Parathyroid adenoma (tissue), 2 donors: Measurements from ENCODE around the gene RAB8A.

Experiments
- H2AFZ ChIP-seq: fragments of 300-600 bp; sonication (generic); one replicate; pipeline ENCODE4 v1.7.0; 2017; ENCODE audit warnings: antibody characterized with exemption, mild to moderate bottlenecking
- H3K27ac ChIP-seq: fragments of 300-600 bp; sonication (generic); one replicate; pipeline ENCODE4 v1.7.0; 2017
- H3K27me3 ChIP-seq: fragments of 300-600 bp; sonication (generic); one replicate; pipeline ENCODE4 v1.7.0; 2017; ENCODE audit warnings: low read length; ENCODE audit not compliant: control insufficient read depth, insufficient read depth
- H3K36me3 ChIP-seq: fragments of 300-600 bp; sonication (generic); one replicate; pipeline ENCODE4 v1.7.0; 2017; ENCODE audit warnings: low read length; ENCODE audit not compliant: control insufficient read depth, insufficient read depth
- H3K4me1 ChIP-seq: fragments of 300-600 bp; sonication (generic); one replicate; pipeline ENCODE4 v1.7.0; 2017; ENCODE audit warnings: control low read depth
- H3K4me2 ChIP-seq: fragments of 300-600 bp; sonication (generic); one replicate; pipeline ENCODE4 v1.7.0; 2017; ENCODE audit warnings: low read length
- H3K4me3 ChIP-seq: fragments of 300-600 bp; sonication (generic); one replicate; pipeline ENCODE4 v1.7.0; 2017; ENCODE audit warnings: low read depth, low read length
- H3K79me2 ChIP-seq: fragments of 300-600 bp; sonication (generic); one replicate; pipeline ENCODE4 v1.7.0; 2017; ENCODE audit warnings: control low read depth
- H3K9ac ChIP-seq: fragments of 300-600 bp; sonication (generic); one replicate; pipeline ENCODE4 v1.7.0; 2017; ENCODE audit warnings: mild to moderate bottlenecking
- H3K9me3 ChIP-seq: fragments of 300-600 bp; sonication (generic); one replicate; pipeline ENCODE4 v1.7.0; 2017; ENCODE audit warnings: low read length; ENCODE audit not compliant: control insufficient read depth
- CTCF ChIP-seq: fragments of 300-600 bp; sonication (generic); IDR thresholded peaks from one replicate; pipeline ENCODE4 v1.7.0; 2017; ENCODE audit warnings: antibody characterized with exemption, mild to moderate bottlenecking
- donor health status: primary hyperparathyroidism.

Gene RAB8A

GRCh38 chr19:16156904-16157303 lies 45.2 kb downstream of the RAB8A start:
- H3K27me3 ChIP-seq: no peaks in the 10 kb centered on the region
- no peaks in the 10 kb centered on the region for H3K4me1 ChIP-seq
- no peak overlapping the region for H3K9ac ChIP-seq
- H2AFZ ChIP-seq: no peak overlapping the region
- no peaks in the 10 kb centered on the region for H3K9me3 ChIP-seq
- no peak for TF ChIP-seq CTCF
- no peak overlapping the region for H3K27ac ChIP-seq
- H3K4me3 ChIP-seq: no peak overlapping the region
- no peaks in the 10 kb centered on the region for H3K79me2 ChIP-seq
- H3K36me3 ChIP-seq: no peaks in the 10 kb centered on the region
- H3K4me2 ChIP-seq: no peak overlapping the region

GRCh38 chr19:16157601-16158000 lies 45.9 kb downstream of the RAB8A start:
- Histone ChIP-seq H2AFZ (no peak overlapping the region), H3K27ac (no peak overlapping the region), H3K4me1 (no peaks in the 10 kb centered on the region), H3K9me3 (no peaks in the 10 kb centered on the region), H3K4me3 (no peak overlapping the region), H3K36me3 (no peaks in the 10 kb centered on the region), H3K9ac (no peak overlapping the region), H3K4me2 (no peak overlapping the region), H3K27me3 (no peaks in the 10 kb centered on the region), H3K79me2 (no peaks in the 10 kb centered on the region)
- no peak for TF ChIP-seq CTCF

GRCh38 chr19:16159655-16160054 lies 48.0 kb downstream of the RAB8A start:
- no peaks in the 10 kb centered on the region for H3K27me3 ChIP-seq
- no peaks in the 10 kb centered on the region for H3K4me1 ChIP-seq
- no peak for TF ChIP-seq CTCF
- no peaks in the 10 kb centered on the region for H3K9me3 ChIP-seq
- no peak overlapping the region for H2AFZ ChIP-seq
- no peaks in the 10 kb centered on the region for H3K79me2 ChIP-seq
- H3K9ac ChIP-seq: no peak overlapping the region
- no peak overlapping the region for H3K27ac ChIP-seq
- no peak overlapping the region for H3K4me3 ChIP-seq
- no peaks in the 10 kb centered on the region for H3K36me3 ChIP-seq
- no peak overlapping the region for H3K4me2 ChIP-seq

GRCh38 chr19:16160445-16160942 lies 48.8 kb downstream of the RAB8A start:
- TF ChIP-seq CTCF: no peak

GRCh38 chr19:16160943-16161560 lies 49.4 kb downstream of the RAB8A start:
- H3K79me2 ChIP-seq: no peaks in the 10 kb centered on the region
- H3K4me3 ChIP-seq: no peak overlapping the region
- no peaks in the 10 kb centered on the region for H3K4me1 ChIP-seq
- no peak overlapping the region for H3K4me2 ChIP-seq
- no peaks in the 10 kb centered on the region for H3K9me3 ChIP-seq
- no peak overlapping the region for H2AFZ ChIP-seq
- no peaks in the 10 kb centered on the region for H3K36me3 ChIP-seq
- TF ChIP-seq CTCF: no peak
- no peaks in the 10 kb centered on the region for H3K27me3 ChIP-seq
- no peak overlapping the region for H3K9ac ChIP-seq
- H3K27ac ChIP-seq: no peak overlapping the region

More at GRCh38 chr19:16160445-16160942, 48.8 kb downstream of the RAB8A start:
- Histone ChIP-seq H3K4me3 (no peak overlapping the region), H3K27me3 (no peaks in the 10 kb centered on the region), H3K36me3 (no peaks in the 10 kb centered on the region), H3K4me1 (no peaks in the 10 kb centered on the region), H3K27ac (no peak overlapping the region), H3K9ac (no peak overlapping the region), H3K9me3 (no peaks in the 10 kb centered on the region), H3K4me2 (no peak overlapping the region), H2AFZ (no peak overlapping the region), H3K79me2 (no peaks in the 10 kb centered on the region)
